GM19467 (cell line): ENCODE measurements around the gene CARD19.

ENCODE experiments used
- ATAC-seq: cut with Tn5 transposase; IDR thresholded peaks from one replicate; pipeline ENCODE4 v1.9.1; 2021; ENCODE audit warnings: mild to moderate bottlenecking, moderate library complexity; ENCODE audit not compliant: unreplicated experiment

The CARD19 gene

DNA sequence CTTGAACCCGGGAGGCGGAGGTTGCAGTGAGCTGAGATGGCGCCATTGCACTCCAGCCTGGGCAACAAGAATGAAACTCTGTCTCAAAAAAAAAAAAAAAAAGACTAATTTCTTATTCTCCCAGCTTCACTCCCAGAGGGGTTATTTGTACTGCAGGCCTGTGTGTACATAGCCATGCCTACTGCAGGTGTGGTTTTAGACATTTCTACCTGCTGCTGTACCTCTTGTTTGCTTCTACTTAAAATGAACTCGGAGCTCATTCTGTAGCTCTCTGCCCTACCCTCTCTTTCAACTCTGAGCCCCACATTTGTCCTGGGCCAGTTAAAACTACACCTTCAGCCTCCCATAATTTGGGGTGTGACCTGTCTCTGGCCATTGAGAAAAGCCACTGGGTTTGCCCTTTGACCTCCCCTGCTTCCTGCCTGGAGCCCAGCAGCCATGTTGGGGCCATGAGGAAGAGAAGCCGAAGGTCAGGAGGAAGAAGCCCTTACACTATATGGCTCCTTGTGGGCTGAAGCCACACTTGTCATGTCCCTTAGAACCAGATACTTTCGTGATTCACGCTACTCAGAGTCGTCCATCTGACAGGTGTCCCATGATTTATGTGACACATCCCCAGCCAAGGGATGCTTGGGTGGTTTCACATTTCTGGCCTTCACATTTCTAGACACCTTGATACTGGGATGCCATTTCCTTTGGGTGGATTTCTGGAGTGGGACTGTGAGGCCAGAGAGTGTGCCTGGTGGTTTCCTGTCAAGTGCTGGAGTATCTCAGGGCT lies 9.4 kb upstream of the CARD19 start:
- no peak for ATAC-seq

DNA sequence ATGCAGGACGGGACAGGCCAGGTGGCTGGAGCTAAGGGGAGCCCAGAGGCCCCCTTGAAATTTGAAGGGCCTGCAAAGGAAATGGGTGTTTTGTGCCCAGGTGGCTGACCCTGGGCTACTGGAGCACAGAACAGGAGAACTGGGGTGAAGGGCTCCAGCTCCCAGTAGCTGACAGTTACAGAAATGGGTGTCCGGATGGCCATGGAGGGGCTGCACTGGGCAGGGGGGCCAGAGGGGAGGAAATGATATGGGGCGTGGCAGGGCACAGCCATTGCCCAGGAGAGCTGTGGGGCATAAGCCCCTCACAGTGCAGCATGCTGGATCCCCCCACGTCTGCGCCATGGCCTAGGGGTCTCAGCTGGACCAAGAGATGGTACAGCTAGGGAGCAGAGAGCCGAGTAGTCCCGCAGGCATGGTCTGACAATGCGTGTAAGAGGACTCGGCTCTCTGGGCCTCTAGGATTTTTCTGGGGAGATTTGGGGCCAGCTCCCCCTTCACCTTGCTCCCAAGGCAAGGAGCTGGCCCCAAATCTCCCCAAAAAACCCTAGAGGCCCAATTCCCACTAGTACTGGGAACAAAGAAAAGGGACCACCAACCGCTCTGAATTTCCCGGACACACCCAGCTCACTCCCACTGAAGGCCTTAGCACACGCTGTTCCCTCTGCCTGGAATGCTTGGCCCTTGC lies 7.9 kb upstream of the CARD19 start:
- ATAC-seq, result no peak

DNA sequence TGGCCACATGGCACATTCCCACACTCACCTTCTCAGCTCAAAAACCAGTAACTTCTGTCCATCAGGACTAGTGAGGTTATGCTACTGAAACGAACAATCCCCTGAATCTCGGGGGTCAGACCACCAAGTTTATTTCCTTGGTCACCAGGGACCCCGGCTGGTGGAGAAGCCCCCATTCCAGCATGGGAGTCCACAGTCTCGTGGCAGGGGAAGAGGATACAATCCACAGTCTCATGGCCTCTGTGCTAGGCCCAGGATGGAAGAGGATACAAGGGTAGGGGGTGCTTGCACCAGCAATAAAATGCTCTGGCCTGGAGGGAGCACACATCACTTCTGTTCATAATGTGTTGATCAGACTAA lies 7.4 kb upstream of the CARD19 start:
- no peak for ATAC-seq

DNA sequence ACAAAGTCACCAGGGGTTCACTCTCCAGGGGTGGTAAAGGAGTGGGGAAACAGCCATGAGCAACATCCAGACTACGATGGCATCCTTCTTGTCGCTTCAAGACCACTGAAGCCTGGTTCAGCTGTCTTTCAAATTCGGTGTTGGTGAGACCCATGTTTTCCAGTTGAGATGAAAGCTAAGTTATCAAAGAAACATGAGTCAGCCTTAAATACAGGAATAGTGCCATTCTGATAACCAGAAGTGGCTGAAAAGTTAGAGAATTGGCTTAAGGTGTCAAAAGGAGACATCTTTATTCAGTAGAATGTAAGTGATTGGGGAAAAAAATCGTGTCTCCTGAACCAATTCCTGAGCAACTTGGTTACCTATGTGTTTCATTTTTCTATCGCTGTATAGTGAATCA lies 7.0 kb upstream of the CARD19 start:
- ATAC-seq, result no peak

DNA sequence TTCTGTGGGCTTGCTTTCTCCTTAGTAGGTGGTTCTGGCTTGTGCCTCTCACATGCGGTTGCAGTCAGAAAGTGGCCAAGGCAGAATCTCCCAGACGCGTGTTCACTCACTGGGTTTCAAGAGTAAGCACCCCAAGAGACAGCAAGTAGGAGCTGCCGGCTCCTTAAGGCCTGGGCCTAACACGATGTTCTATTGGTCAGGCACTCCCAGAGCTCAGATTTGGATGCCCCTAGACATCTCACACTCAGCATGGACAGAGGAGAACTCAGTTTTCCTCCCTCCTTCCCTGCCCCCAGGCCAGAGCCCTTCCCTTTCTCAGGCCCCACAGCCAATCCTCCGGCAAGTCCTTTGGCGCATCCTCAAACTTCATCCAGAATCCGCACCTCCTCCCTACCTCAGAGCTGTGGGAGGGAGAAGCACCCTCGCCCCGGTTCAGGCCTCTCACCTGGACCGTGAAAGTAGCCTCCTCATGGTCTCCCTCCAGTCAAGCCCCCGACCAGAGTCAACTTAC lies 6.5 kb upstream of the CARD19 start:
- ATAC-seq, result no peak

DNA sequence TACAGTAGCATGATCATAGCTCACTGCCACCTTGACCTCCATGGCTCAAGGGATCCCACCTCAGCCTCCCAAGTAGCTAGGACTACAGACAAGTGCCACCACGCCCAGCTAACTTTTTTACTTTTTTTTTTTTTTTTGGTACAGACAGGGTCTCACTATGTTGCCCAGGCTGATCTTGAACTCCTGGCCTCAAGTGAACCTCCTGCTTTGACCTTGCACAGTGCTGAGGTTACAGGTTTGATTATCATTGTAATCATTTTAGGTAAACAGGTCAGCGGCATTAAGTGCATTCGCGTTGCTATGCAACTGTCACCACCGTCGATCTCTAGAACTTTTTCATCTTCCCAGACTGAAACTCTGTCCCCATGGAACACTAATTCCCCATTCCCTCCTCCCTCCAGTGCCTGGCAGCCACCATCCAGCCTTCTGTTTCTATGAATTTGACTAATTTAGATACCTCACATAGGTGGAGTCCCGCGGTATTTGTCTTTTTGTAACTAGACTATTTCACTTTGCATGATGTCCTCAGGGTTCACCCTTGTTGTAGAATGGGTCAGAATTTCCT lies 5.8 kb upstream of the CARD19 start:
- no peak for ATAC-seq

DNA sequence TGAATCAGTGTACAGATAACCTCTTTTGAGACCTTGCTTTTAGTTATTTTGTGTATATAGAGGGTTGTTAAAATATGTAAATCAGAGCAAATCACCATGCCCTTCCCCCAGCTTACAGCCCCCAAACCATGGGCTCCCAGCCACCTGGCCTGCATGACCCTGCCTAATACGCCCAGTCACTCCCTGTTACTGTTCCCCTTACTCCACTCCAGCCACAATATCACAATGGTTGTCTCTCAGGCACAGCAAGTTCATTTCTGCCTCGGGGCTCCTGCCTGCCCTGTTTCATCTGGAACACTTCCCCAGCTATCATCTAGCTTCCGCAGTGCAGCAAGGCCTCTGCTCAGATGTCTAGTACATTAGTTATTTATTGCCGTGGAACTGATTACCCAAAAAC lies 5.0 kb upstream of the CARD19 start:
- no peak for ATAC-seq

DNA sequence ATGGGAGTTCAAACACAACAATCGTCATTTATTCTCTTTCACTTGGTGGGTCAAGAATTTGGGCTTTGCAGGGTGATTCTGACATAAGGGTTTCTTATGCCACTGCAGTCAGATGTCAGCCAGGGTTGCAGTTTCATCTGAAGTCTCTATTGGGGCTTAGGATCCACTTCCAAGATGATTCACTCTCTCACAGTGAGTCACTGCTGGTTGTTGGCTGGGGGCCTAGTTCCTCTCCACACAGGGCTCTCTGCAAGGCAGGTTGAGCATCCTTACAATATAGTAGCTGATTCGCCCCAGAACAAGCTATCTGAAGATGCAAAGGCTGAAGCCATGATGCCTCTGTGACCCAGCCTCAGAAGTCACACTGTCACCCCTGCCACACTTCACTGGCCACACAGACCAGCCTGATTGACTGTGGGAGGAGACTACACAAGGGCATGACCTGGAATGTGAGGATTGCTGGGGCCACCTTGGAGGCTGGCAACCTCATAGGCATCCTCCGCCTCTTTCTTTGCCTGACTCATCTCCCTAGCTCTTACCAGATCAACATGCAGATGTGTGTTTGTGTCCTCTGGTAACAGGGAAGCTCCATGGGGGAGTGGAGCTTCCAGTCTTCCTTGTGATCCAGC lies 4.5 kb upstream of the CARD19 start:
- ATAC-seq, result no peak

DNA sequence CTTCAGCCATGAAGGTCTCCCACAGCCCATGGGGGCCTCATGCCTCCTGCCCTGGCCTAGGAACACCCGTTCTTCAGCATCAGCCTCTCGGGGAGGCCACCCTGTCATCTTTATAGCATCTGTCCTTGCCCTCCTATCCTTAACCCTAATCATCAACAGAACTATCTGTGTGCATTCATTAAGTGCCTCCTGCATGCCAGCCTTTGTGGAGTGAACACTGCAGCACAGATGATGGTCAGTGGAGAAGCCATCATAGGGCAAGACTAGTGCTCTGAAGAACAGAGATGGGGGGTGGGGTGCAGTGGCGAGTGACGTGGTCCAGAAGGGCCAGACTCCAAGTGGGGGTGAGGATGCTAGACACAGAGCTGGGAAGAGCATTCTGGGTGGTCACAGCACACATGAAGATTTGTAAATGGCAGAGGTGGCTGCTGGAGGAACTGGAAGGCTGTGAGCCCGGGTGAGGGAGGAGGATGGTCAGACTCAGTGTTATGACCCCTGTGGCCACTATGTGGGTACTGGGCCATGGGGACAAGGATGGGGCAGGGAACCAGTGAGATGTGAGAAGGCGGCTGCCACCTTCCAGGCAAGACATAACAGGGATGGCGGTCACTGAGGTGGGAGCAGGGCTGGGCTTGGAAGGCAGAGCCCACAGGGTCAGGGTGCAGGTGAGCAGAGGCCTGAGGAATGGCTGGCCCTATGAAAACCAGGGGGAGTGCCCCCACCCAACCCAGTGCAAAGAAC lies 3.6 kb upstream of the CARD19 start:
- no peak for ATAC-seq

DNA sequence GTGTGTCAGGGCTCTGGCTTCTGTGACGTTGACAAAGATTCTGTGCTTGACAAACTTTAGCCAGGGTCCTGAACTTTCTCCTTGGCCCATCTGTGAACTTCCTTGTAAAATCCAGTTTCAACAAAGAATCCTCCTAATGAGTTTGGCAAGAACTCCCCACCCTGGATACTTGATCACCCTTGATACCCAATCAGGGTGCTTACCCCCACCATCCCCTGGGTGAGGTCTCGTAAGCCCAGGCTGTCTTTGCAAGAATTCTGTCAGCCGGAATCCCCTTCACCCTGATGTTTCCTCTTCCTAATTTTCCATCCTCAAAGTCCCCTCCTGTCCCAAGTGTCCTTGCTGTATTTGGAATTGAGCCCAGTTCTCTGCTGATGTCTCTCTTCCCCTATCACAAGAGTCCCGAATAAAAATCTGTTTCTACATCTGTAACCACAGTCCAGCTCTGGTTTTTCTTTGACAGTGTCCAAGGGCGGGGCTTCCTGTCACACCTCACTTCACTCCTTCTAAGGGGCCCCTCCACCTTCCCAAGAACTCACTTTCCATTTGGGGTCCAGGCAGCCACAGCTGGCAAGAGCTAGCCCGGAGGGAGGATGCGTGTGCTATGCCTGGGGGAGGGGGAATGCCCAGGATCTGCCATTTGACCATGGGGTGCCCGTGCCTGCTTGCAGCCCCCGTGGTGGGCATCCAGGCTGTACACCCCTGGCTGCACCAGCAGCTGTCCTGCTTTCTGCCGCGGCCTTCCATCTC lies 2.7 kb upstream of the CARD19 start:
- no peak for ATAC-seq

DNA sequence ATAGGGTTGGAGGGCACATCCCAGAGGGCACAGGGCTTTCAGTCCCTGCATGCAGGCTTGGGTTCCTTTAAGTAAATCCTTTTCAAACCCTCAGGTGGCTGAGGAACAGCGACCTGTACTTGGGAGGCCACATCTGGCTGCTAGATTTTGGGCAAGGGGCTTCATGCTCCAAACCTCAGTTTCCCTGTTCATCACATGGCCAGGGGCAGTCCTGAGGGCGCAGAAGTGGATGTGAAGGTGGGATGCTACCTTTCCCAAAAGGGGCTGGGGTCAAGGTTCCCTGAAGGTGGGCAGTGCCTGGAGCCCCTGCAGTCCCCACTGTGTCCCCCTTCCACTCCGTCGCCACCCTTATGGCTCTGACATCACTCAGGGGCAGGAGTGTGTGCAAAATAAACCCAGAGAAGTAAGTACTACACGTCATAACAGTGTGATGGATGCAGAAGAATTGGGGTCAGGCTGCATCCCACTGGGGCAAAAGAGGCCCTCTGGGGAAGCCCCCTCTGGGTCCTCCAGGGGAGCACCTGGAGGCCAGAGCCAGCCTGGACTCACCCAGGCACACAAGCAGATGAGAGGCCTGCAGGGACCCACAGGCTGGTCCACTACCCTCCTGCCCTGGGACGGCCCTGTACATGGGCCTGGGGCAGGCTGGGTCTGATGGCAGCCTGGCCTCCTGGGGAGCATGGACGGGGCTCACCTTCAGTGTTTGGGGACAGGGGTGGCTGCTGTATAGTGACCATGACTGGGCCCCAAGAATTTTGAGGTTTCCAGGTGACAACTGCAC lies 1.9 kb upstream of the CARD19 start:
- ATAC-seq, result no peak

DNA sequence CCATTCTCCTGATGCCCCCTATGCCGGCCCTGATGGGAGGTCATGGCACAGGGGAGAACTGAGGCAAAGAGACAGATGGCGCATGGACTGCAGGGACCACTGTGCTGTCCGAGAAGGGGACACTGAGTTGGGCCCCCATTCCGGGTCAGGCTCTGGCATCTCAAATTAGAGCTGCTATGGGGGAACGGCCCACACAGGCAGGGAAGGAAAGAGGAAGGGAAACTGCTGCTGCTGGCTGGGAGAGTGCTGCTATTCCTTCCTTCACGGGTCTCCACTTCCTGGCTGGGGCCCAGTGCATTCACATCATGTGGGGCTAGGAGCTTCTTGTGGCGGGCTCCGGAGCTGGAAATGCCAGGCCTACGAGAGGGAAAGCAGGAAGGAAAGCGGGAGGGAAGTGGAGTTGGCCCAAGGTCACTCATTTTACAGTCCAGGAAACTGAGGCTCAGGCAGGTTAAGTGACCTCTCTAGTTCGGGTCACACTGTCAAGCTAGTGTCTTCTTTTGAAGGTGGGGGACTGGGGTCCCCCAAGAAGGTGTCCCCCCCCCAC lies 1.3 kb upstream of the CARD19 start:
- no peak for ATAC-seq

DNA sequence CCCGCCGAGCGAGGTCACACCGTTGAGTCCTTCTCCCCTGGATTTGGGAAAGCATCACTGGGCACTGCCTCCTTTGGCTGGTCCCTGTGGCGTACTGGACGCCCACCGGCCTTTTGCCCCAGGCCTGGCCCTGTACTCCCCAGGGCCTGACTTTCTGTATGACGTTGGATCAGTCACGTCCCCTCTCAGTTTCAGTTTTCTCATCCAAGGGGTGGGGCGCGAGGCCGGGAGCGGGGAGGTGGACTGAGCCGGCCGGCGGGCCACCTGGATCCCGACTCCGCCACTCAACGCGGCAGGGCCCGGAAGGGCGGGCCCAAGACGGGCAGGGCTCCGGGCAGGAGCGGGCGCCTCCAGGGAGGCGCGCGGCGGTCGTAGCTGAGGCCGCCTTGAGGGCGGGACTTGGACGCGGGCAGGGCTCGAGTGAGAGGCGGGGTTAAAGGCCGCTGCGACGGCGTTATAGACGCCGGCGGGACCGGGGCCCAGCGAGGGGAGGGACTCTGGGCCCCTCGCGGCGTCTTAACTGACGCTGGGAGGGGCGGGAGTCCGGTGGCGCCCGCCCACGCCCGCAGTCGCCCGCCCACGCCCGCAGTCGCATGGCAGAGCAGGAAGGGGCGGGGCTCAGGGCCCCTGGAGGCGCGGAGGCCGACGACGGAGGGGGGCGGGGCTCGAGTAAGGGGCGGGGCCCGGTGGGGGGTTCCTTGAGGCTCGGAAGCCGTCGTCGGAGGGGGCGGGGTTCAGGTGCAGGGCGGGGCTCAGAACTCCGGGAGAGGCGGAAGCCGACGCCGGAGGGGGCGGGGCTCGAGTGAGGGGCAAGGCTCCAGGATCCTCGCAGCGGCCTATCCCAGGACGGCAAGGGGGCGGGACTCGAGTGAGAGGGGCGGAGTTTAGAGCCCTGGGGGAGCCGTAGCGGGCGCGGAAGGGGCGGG lies 549 bp upstream of the CARD19 start:
- peak; percentile 55 for ATAC-seq

DNA sequence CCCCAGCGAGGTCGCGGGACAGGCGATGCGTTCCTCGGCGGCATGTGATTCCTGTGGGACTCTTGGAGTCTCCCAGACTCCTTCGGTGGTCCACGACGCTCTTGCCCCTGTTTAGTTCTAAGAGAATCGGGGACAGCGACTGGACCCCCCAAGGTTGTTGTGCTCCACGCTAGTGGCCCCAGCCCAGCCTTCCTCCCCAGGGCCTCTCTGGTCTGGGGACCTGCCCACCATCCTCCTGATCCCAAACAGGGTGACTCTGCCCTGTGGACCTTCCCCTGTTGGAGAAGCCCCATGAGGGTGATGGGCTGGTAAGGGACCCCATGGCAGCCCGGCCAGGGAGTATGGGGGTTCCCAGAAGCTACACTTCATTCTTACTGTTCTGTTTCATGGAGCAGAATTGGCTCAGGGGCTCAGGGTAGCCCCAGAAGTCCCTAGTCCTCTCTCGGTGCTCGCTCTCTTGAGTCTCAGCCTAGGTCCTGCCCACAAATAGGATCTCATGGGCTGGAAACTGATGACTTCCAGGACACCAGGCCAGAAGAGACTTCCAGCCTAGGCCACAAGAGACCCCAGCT lies 880 bp downstream of the CARD19 start:
- no peak for ATAC-seq

DNA sequence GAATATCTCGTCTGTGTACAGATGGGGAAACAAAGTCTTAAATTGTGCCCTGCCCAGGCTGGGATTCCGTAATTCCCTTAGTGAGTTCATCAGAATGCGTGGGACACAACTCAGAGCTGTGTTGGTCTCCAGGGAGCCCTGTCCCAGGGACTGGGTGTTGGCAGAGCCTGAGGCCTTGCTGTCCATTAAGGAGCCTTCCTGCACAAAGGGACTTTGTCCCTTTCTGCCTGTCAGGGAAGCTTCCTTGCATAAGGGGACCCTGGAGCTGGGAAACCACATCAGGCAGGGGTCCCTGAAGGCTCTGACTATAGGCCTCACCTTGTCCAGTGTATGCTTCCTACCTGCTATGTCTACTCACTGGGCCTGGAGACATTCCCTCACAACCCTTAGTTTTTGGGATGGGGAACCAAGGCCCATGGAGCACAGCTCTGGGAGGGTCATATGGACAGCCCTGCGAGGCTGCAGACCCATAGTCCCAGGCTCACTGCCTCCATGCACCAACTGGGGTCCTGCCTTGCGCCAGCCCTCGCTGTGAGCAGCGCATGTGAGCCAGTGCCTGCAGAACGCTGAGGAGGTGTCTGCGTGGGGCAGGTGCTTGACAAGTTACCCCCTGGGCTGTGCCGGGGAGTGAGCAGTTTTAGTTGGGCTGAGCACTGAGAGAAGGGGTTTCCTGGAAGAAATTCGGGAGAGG lies 1.6 kb downstream of the CARD19 start:
- ATAC-seq, result no peak

DNA sequence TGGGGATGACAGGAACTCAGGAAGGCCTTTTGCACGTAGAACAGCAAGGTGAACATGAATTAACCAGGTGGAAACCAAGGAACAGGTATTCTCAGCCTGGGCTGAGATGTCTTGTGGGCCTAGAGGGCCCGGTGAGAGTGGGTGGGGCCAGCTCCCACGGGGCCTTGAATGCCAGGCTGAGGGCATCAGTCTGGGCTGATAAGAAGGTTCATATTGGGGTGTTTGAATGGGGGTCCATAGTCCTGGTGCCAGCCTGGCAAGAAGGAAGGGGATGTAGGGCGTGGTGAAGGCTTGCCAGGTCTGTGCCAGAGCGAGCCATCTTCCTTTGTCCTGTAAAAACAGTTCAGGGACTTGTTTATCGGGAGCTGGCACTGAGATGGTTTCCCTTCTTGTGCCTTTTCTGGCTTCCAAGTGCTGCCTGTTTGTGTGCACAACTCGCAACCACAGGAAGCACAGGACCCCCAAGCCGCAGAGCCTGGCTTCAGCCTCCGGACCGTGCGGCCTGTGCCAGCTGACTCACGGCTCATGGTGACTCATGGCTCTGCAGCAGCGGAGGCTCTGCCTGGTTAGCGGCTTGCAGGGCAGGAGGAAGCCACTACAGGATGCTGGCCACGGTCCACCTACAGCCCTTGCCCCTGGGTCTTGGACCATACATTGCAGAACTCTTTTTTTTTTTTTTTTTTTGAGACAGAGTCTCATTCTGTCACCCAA lies 2.4 kb downstream of the CARD19 start:
- ATAC-seq, result no peak
